Hepatocyte (in vitro differentiated cells): ENCODE measurements around the gene CNOT6. TPM values are rescaled to one million over a fixed set of nuclear protein-coding genes. Genes with fewer than 3 reads are reported as not detected.
"Not testable (repeated sequence)": the region's sequence is repeated elsewhere in the genome, so short reads cannot be mapped to it uniquely, and the experiment has no call there.

Source experiments
- DNase-seq: peaks from one replicate; pipeline ENCODE4 v3.0.0-alpha.2; 2016; ENCODE audit warnings: low spot score
- H2AFZ ChIP-seq: fragments of 200-600 bp; sonication (generic); 2 replicates; pipeline ENCODE4 v1.6.0; 2016; ENCODE audit warnings: antibody characterized with exemption, mild to moderate bottlenecking
- H3K27ac ChIP-seq: fragments of 200-600 bp; sonication (generic); 2 replicates; pipeline ENCODE4 v1.5.1; 2016; ENCODE audit warnings: mild to moderate bottlenecking
- H3K27me3 ChIP-seq: fragments of 200-600 bp; sonication (generic); 2 replicates; pipeline ENCODE4 v1.6.1; 2016
- H3K36me3 ChIP-seq: fragments of 200-600 bp; sonication (generic); replicated peaks from 2 replicates; pipeline ENCODE4 v1.5.1; 2016; ENCODE audit warnings: low read depth; ENCODE audit not compliant: insufficient read depth
- H3K4me1 ChIP-seq: fragments of 200-600 bp; sonication (generic); 2 replicates; pipeline ENCODE4 v1.5.1; 2016; ENCODE audit warnings: mild to moderate bottlenecking, moderate library complexity; ENCODE audit not compliant: insufficient read depth
- H3K4me2 ChIP-seq: fragments of 200-600 bp; sonication (generic); 2 replicates; pipeline ENCODE4 v1.6.0; 2016
- H3K4me3 ChIP-seq: fragments of 200-600 bp; sonication (generic); 2 replicates; pipeline ENCODE4 v1.5.1; 2016; ENCODE audit warnings: mild to moderate bottlenecking
- H3K79me2 ChIP-seq: fragments of 200-600 bp; sonication (generic); 2 replicates; pipeline ENCODE4 v1.6.0; 2017; ENCODE audit warnings: mild to moderate bottlenecking
- H3K9me2 ChIP-seq: fragments of 200-600 bp; sonication (generic); replicated peaks from 2 replicates; pipeline ENCODE4 v1.6.0; 2017; ENCODE audit warnings: mild to moderate bottlenecking; ENCODE audit not compliant: insufficient read depth
- H3K9me3 ChIP-seq: fragments of 200-600 bp; sonication (generic); 2 replicates; pipeline ENCODE4 v1.5.1; 2016; ENCODE audit warnings: low read depth, mild to moderate bottlenecking
- H4K20me1 ChIP-seq: fragments of 200-600 bp; sonication (generic); 2 replicates; pipeline ENCODE4 v1.6.0; 2016; ENCODE audit warnings: mild to moderate bottlenecking; ENCODE audit not compliant: insufficient read depth, poor library complexity, severe bottlenecking
- CTCF ChIP-seq: fragments of 200-600 bp; sonication (generic); IDR thresholded peaks from 2 replicates; pipeline ENCODE4 v1.5.1; 2016; ENCODE audit warnings: antibody characterized with exemption, mild to moderate bottlenecking; ENCODE audit not compliant: poor library complexity
- EZH2 ChIP-seq: fragments of 200-600 bp; sonication (generic); IDR thresholded peaks from 2 replicates; pipeline ENCODE4 v1.6.1; 2016; ENCODE audit warnings: antibody characterized with exemption, mild to moderate bottlenecking, borderline replicate concordance
- EZH2phosphoT487 ChIP-seq: fragments of 200-600 bp; sonication (generic); IDR thresholded peaks from one replicate; pipeline ENCODE4 v1.6.1; 2018; ENCODE audit warnings: antibody characterized with exemption, mild to moderate bottlenecking, low read depth, moderate library complexity; ENCODE audit not compliant: unreplicated experiment, severe bottlenecking
- WGBS: methylation state at CpG from one replicate; pipeline ENCODE4 v1.1.6; 2016; ENCODE audit warnings: low lambda C conversion rate; ENCODE audit errors: missing lambda C conversion rate; 5-methylcytosine and 5-hydroxymethylcytosine counted together
- polyA plus RNA-seq: library from polyadenylated mRNA; unstranded; fragments of >200 nt; fragmentation: Nextera tagmentation; extraction: Ambion mirVana; gene quantifications from 2 replicates; pipeline ENCODE4 v1.2.1, GENCODE V29; 2016
- total RNA-seq: library from RNA; depleted of rRNA; stranded (reverse); fragments of >200 nt; gene quantifications from 2 replicates; pipeline ENCODE4 v1.2.3, GENCODE V29; 2014

The CNOT6 gene
- total and polyA plus RNA-seq, 2 experiments from 2014 or later: 12.0 to 24.1 TPM

DNA sequence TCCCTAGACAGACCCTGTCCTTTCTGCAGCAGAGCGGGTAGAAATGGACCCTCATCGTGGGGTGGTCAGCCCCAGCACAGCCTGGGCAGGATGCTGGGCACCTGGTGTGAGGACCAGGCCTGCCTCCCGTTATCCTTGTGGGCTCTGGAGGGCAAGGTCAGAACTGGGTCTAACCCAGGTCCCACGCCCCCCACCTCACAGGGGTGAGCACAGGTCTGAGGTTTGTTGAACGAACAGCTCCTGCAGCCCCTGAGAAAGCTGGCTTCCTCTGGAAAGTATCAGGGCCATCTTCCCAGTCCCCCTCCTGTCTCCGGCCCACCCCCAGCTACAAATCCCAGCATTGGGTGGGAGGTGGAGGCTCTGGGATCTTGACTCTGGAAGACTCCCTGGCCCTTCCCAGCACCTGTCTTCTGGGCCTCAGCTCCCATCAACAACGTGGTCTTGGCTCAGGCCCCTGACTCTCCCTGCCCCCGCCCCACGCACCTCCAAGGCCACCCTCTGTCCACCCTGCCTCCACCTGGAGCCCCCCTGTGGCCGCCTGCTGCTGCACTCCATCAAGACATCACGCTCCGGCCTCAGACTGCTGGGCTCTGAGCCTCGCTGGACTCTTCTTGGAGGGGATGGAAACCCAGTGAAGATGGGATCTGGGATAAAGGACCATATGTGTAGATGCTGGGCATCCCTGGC lies 30.1 kb upstream of the CNOT6 start:
- 88% methylated on average over 13 of the region's 13 CpGs for WGBS

GRCh38 chr5:180464603-180464970 lies 29.6 kb upstream of the CNOT6 start:
- no peaks in the 10 kb centered on the region for H3K27me3 ChIP-seq
- no peak overlapping the region for H3K27ac ChIP-seq
- no peaks in the 10 kb centered on the region for H3K79me2 ChIP-seq
- no peaks in the 10 kb centered on the region for H3K4me1 ChIP-seq
- no peak overlapping the region for H3K4me3 ChIP-seq
- no peaks in the 10 kb centered on the region for H3K9me2 ChIP-seq
- no peaks in the 10 kb centered on the region for H4K20me1 ChIP-seq
- no peak for DNase-seq
- no peaks in the 10 kb centered on the region for H3K9me3 ChIP-seq
- H2AFZ ChIP-seq: no peak overlapping the region
- TF ChIP-seq EZH2: no peak
- TF ChIP-seq EZH2phosphoT487: no peak
- no peak for TF ChIP-seq CTCF
- H3K36me3 ChIP-seq: no peaks in the 10 kb centered on the region
- WGBS: 59% methylated on average over 5 of the region's 5 CpGs
- no peak overlapping the region for H3K4me2 ChIP-seq

More for the DNA sequence above, 30.1 kb upstream of the CNOT6 start:
- no peaks in the 10 kb centered on the region for H3K79me2 ChIP-seq
- no peak for DNase-seq
- H2AFZ ChIP-seq: no peak overlapping the region
- H3K4me1 ChIP-seq: no peaks in the 10 kb centered on the region
- H3K27ac ChIP-seq: no peak overlapping the region
- no peaks in the 10 kb centered on the region for H3K36me3 ChIP-seq
- no peak overlapping the region for H3K4me2 ChIP-seq
- no peaks in the 10 kb centered on the region for H4K20me1 ChIP-seq
- H3K9me2 ChIP-seq: no peaks in the 10 kb centered on the region
- H3K9me3 ChIP-seq: no peaks in the 10 kb centered on the region
- TF ChIP-seq EZH2phosphoT487: no peak
- TF ChIP-seq EZH2: no peak
- H3K27me3 ChIP-seq: no peaks in the 10 kb centered on the region
- no peak overlapping the region for H3K4me3 ChIP-seq

GRCh38 chr5:180465052-180465451 lies 29.1 kb upstream of the CNOT6 start:
- H2AFZ ChIP-seq, H3K4me3 ChIP-seq, H3K79me2 ChIP-seq, H3K4me2 ChIP-seq, H3K9me3 ChIP-seq, H3K27me3 ChIP-seq, H4K20me1 ChIP-seq, H3K36me3 ChIP-seq, H3K4me1 ChIP-seq, DNase-seq, H3K9me2 ChIP-seq, H3K27ac ChIP-seq: not testable (repeated sequence)
- WGBS: 99% methylated on average over 4 of the region's 4 CpGs

DNA sequence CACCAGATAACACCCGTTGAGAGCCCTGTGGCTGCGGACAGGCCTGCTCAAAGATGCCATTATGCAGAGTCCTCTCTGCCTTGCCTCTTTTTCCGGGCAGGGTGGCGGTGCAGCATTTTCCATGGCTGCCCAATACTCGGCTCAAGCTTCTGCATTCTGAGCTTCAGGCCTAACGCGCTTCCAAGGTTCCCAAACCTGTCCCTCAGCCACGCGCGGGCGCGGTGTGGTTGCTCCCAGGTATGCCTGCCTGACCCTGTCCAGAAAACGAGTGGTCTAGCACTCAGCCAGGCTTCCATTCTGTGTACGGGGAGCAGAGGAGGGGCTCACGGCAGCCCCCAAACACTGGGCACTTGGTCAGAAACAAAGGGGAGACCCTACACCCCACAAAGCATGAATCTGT lies 27.9 kb upstream of the CNOT6 start:
- Histone ChIP-seq H3K9me3 (no peaks in the 10 kb centered on the region), H3K4me1 (no peaks in the 10 kb centered on the region), H4K20me1 (no peaks in the 10 kb centered on the region), H3K27ac (no peak overlapping the region), H2AFZ (no peak overlapping the region), H3K79me2 (no peaks in the 10 kb centered on the region), H3K27me3 (peaks cover 1% of the 10 kb centered on the region), H3K4me2 (no peak overlapping the region), H3K36me3 (no peaks in the 10 kb centered on the region), H3K9me2 (no peaks in the 10 kb centered on the region), H3K4me3 (no peak overlapping the region)
- DNase-seq: no peak
- WGBS: 95% methylated on average over 15 of the region's 15 CpGs
- TF ChIP-seq CTCF (no peak), EZH2 (no peak), EZH2phosphoT487 (no peak)
